MG63 (cell line): Measurements from ENCODE around the gene ATG3. TPM values are rescaled to one million over a fixed set of nuclear protein-coding genes. Genes with fewer than 3 reads are reported as not detected.

ENCODE experiments used
- DNase-seq: peaks from one replicate; pipeline ENCODE4 v3.0.0-alpha.2; 2020
- H3K27me3 ChIP-seq: fragments of 250-450 bp; sonication (Bioruptor Pico); 2 replicates; pipeline ENCODE4 v1.5.1; 2020; ENCODE audit warnings: mild to moderate bottlenecking, moderate library complexity
- H3K36me3 ChIP-seq: fragments of 250-450 bp; sonication (Bioruptor Pico); 2 replicates; pipeline ENCODE4 v1.5.1; 2020; ENCODE audit warnings: mild to moderate bottlenecking, moderate library complexity
- H3K4me3 ChIP-seq: fragments of 250-450 bp; sonication (Bioruptor Pico); 2 replicates; pipeline ENCODE4 v1.5.1; 2020; ENCODE audit warnings: mild to moderate bottlenecking, moderate library complexity
- H3K9me3 ChIP-seq: fragments of 250-450 bp; sonication (Bioruptor Pico); 2 replicates; pipeline ENCODE4 v1.5.1; 2020; ENCODE audit warnings: mild to moderate bottlenecking, moderate library complexity
- total RNA-seq: library from RNA; depleted of rRNA; stranded (reverse); fragments of >200 nt; shearing (Covaris generic); gene quantifications from 2 replicates; pipeline ENCODE4 v1.2.3, GENCODE V29; 2014; ENCODE audit warnings: low replicate concordance; rRNA removed

Gene ATG3
- 49.6 and 60.0 TPM in 2 replicates for total RNA-seq

DNA sequence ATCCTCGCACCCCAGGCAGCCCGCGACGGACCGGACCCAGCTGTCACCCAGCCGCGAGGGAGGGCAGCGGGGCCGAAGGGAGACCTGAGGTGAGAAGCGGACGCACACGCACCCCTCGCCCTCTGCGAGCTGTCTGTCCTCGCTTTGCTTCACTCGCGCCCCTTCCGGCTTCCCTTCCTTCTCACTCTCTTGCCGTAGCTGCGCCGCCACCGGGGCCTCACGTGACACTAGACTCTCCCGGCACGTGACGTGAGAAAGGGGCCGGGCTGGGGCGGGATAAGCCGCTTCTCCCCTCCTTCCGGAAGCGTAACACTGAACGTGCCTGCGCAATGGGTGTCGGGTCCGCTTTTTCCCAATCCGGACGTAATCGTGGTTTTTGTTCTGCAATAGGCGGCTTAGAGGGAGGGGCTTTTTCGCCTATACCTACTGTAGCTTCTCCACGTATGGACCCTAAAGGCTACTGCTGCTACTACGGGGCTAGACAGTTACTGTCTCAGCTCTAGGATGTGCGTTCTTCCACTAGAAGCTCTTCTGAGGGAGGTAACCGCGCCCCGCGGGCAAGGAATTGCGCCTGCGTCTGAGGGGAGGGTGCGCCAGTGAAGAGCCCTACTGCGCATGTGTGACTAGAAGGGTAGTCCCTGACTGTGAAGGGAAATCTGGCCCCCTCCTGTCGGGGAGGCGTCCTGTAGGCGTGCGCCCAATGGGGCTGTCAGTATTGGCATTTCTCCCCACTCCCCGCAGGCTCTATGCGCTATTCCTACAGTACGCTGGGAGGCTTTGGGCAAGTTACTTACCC, at the start of gene ATG3, which contains the start of gene SLC35A5:
TSS of gene ATG3 (minus strand) at position 229 of the 796 bp plus-strand sequence. CDS start 434 bp downstream, outside the sequence.
TSS of gene SLC35A5 (plus strand) at position 312 of the 796 bp plus-strand sequence. CDS start 1,359 bp downstream, outside the sequence.
- peak within 1 kb of the TSS; percentile 70 for H3K4me3 ChIP-seq
- H3K36me3 ChIP-seq, result peaks cover 36% of the 10 kb centered on the region
- H3K27me3 ChIP-seq, result no peaks in the 10 kb centered on the region
- H3K9me3 ChIP-seq, result no peaks in the 10 kb centered on the region
- DNase-seq, result peak; percentile 99

- DNase-seq, result no peak
- Histone ChIP-seq H3K9me3 (no peaks in the 10 kb centered on the region), H3K4me3 (no peak overlapping the region), H3K36me3 (peaks cover 68% of the 10 kb centered on the region), H3K27me3 (no peaks in the 10 kb centered on the region)
Observed at GRCh38 chr3:112610121-112610520, 48.4 kb upstream of the ATG3 start.

DNA sequence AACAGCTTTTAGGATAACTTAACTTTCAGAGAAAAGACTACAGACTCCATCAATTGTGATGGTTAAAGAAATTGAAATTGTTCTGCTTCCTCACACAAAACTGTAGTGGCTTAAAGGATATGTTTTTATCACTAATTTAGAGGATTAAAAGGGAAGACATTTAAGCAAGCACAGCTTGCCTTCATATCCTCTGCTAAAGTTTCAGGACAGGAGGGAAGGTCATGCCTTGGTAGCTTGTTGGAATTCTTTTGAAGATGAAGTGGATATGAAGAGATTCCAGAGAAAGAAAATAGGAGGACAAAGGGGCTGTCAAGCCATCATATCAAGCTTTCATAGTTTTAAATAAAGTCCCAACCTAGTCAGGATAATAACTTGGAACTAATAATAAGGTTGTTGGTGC, 46.1 kb upstream of the ATG3 start:
- H3K9me3 ChIP-seq, result no peaks in the 10 kb centered on the region
- H3K36me3 ChIP-seq, result peaks cover 65% of the 10 kb centered on the region
- no peak for DNase-seq
- no peak overlapping the region for H3K4me3 ChIP-seq
- no peaks in the 10 kb centered on the region for H3K27me3 ChIP-seq

- Histone ChIP-seq H3K36me3 (peaks cover 63% of the 10 kb centered on the region), H3K9me3 (no peaks in the 10 kb centered on the region), H3K27me3 (no peaks in the 10 kb centered on the region), H3K4me3 (no peak overlapping the region)
- no peak for DNase-seq
Observed at GRCh38 chr3:112606098-112606497, 44.3 kb upstream of the ATG3 start.

- no peak overlapping the region for H3K4me3 ChIP-seq
- H3K9me3 ChIP-seq, result no peaks in the 10 kb centered on the region
- H3K27me3 ChIP-seq, result no peaks in the 10 kb centered on the region
- DNase-seq, result peak; percentile 33
- H3K36me3 ChIP-seq, result peaks cover 63% of the 10 kb centered on the region
Observed at GRCh38 chr3:112605285-112605684, 43.5 kb upstream of the ATG3 start.

DNA sequence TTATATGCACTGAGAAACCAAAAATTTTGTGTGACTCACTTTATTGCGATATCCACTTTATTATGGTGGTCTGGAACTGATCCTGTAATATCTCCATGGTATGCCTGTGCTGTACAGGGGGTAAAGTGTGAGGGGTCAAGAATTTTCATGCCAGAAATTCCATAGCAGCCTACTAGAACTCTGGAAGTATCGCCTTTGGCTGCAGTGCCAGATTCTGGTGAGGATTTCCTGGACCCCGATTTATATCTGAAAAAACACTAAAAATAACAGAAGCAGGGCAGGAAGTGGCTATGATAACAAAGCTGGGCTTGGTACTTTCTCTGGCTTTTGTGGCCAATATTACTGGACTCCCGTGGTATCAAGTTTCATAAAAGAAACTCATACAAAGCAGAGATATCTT, 42.8 kb upstream of the ATG3 start:
- no peaks in the 10 kb centered on the region for H3K27me3 ChIP-seq
- peaks cover 57% of the 10 kb centered on the region for H3K36me3 ChIP-seq
- H3K9me3 ChIP-seq, result no peaks in the 10 kb centered on the region
- peak; percentile 77 for DNase-seq
- H3K4me3 ChIP-seq, result no peak overlapping the region

DNA sequence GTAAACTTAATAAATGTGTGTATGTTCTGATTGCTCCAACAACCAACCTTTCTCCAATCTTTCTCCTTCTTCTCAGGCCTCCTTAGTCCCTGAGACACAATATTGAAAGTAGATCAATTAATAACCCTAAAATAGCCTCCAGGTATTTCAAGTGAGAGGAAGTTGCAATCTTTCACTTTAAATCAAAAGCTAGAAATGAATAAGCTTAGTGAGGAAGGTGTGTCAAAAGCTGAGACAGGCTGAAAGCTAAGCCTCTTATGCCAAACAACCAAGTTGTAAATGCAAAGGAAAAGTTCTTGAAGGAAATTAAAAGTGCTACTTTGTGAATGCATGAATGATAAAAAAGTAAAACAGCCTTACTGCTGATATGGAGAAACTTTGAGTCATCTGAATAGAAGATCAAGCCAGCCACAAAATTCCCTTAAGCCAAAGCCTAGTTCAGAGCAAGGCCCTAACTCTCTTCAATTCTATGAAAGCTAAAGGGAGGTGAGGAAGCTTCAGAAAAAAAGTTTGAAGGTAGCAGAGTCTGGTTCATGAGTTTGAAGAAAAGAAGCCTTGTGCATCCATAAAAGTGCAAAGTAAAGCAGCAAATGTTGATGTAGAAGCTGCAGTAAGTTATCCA, 40.6 kb upstream of the ATG3 start:
- DNase-seq, result no peak

GRCh38 chr3:112598731-112599130, 37.0 kb upstream of the ATG3 start:
- Histone ChIP-seq H3K9me3 (no peaks in the 10 kb centered on the region), H3K36me3 (peaks cover 29% of the 10 kb centered on the region), H3K4me3 (no peak overlapping the region), H3K27me3 (no peaks in the 10 kb centered on the region)
- no peak for DNase-seq

More for the DNA sequence above, 40.6 kb upstream of the ATG3 start:
- Histone ChIP-seq H3K4me3 (no peak overlapping the region), H3K27me3 (no peaks in the 10 kb centered on the region), H3K36me3 (peaks cover 44% of the 10 kb centered on the region), H3K9me3 (no peaks in the 10 kb centered on the region)

DNA sequence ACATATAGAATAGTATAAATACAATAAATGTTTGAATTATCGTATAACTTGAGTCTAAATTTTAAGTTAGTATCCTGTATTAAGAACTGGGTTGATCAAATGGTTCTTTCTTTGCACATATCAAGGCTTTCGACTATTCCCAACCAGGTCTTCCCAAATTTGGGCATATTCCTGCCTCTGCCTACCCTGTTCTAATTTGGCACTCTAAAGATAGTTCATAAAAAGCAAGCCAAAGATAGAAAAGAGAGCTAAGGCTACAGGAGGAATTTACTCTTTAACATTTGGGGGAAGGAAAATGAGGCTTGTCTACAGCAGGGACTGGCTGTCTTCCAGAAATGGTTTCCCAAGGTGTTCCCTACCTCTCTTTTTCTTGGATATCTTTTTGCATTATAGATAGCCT, 36.2 kb upstream of the ATG3 start:
- peaks cover 28% of the 10 kb centered on the region for H3K36me3 ChIP-seq

DNA sequence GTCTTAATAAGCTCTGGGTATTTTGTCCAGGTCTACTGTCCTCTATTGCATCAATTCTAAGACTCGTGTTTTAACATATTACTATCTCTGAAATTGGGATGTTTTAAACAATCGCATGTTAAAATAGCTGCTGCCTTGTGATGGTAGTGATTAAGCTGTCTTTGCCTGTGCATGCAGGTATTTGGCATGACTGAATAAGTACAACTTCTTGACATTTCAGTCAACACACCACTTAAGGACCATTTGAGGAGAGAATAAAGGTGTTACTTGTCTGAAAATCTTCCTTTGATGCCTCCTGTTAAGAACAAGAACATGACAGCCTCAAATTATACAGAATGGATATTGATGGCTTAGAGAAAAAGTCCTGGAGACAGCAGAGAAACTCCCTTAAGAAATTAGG, 33.1 kb upstream of the ATG3 start:
- no peaks in the 10 kb centered on the region for H3K27me3 ChIP-seq
- no peaks in the 10 kb centered on the region; the same call in 1 of the 2 replicates for H3K9me3 ChIP-seq

More for the DNA sequence above, 36.2 kb upstream of the ATG3 start:
- DNase-seq, result no peak
- Histone ChIP-seq H3K4me3 (no peak overlapping the region), H3K9me3 (no peaks in the 10 kb centered on the region; the same call in 1 of the 2 replicates), H3K27me3 (no peaks in the 10 kb centered on the region)

GRCh38 chr3:112593258-112593657, 31.5 kb upstream of the ATG3 start:
- H3K4me3 ChIP-seq, result no peak overlapping the region
- peaks cover 20% of the 10 kb centered on the region for H3K36me3 ChIP-seq
- no peak for DNase-seq
- H3K27me3 ChIP-seq, result no peaks in the 10 kb centered on the region
- no peaks in the 10 kb centered on the region; the same call in 1 of the 2 replicates for H3K9me3 ChIP-seq

More for the DNA sequence above, 33.1 kb upstream of the ATG3 start:
- DNase-seq, result no peak
- H3K36me3 ChIP-seq, result peaks cover 20% of the 10 kb centered on the region
- H3K4me3 ChIP-seq, result no peak overlapping the region

- peaks cover 30% of the 10 kb centered on the region for H3K36me3 ChIP-seq
- no peaks in the 10 kb centered on the region for H3K27me3 ChIP-seq
- no peak overlapping the region for H3K4me3 ChIP-seq
- DNase-seq, result no peak
- H3K9me3 ChIP-seq, result no peaks in the 10 kb centered on the region
Observed at GRCh38 chr3:112587336-112587735, 25.6 kb upstream of the ATG3 start.

GRCh38 chr3:112585782-112586181, 24.0 kb upstream of the ATG3 start:
- Histone ChIP-seq H3K9me3 (no peaks in the 10 kb centered on the region), H3K4me3 (no peak overlapping the region), H3K27me3 (no peaks in the 10 kb centered on the region), H3K36me3 (peaks cover 42% of the 10 kb centered on the region)
- no peak for DNase-seq

- H3K9me3 ChIP-seq, result peaks cover 3% of the 10 kb centered on the region
Observed at GRCh38 chr3:112583105-112583504, 21.3 kb upstream of the ATG3 start.

DNA sequence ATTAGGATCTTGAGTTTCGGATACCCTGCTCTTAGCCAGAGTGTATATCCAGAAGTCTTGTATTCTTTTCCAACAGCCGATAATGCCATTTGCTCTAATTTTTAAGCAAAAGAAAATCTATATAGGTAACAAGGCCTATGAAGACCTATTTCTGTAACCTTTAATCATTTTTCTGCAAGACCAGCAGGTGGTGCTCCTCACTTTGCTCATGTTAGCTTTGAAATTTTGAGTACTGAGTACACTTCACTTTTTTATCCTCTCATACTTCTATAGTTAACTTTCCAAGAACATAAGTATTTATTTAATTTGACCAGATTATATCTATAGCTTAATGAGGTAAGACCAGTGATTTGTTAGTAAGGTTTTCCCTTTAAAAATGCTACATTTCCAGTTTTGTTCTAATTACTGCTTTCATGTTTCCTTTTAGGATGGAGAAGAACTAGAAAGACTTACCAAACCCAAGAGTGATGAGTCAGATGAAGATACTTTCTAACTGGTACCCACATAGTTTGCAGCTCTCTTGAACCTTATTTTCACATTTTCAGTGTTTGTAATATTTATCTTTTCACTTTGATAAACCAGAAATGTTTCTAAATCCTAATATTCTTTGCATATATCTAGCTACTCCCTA, 20.6 kb upstream of the ATG3 start:
- Histone ChIP-seq H3K27me3 (no peaks in the 10 kb centered on the region), H3K4me3 (no peak overlapping the region), H3K9me3 (peaks cover 3% of the 10 kb centered on the region), H3K36me3 (peaks cover 48% of the 10 kb centered on the region)
- DNase-seq, result peak; percentile 22

More at GRCh38 chr3:112583105-112583504, 21.3 kb upstream of the ATG3 start:
- H3K36me3 ChIP-seq, result peaks cover 48% of the 10 kb centered on the region
- DNase-seq, result no peak
- H3K4me3 ChIP-seq, result no peak overlapping the region
- no peaks in the 10 kb centered on the region for H3K27me3 ChIP-seq

- Histone ChIP-seq H3K9me3 (peaks cover 3% of the 10 kb centered on the region), H3K36me3 (peaks cover 45% of the 10 kb centered on the region), H3K27me3 (no peaks in the 10 kb centered on the region), H3K4me3 (no peak overlapping the region)
- DNase-seq, result peak; percentile 63
Observed at GRCh38 chr3:112579697-112580096, 17.9 kb upstream of the ATG3 start.

DNA sequence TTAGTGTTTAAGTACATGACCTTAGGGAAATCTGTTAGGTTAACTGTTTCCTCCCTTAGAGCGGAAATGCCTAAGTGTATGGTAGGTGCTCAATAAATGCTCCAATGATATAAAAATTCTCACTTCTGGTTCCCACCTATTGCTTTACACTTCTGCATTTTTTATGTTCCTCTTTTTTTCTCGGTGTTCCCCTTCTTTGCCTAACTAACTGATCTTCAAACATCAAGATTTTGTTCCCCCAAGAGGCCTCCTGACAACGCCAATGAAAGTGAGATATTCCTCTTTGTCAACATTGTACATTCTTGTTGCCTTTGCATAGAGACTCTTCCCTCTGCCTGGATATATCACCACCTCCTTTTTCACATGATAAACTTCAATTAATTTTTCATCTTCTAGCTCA, 17.5 kb upstream of the ATG3 start:
- H3K27me3 ChIP-seq, result no peaks in the 10 kb centered on the region
- H3K36me3 ChIP-seq, result peaks cover 42% of the 10 kb centered on the region
- no peak for DNase-seq
- H3K9me3 ChIP-seq, result peaks cover 3% of the 10 kb centered on the region
- H3K4me3 ChIP-seq, result no peak overlapping the region
